ENCODE results near the gene CEMIP.

The CEMIP gene

DNA sequence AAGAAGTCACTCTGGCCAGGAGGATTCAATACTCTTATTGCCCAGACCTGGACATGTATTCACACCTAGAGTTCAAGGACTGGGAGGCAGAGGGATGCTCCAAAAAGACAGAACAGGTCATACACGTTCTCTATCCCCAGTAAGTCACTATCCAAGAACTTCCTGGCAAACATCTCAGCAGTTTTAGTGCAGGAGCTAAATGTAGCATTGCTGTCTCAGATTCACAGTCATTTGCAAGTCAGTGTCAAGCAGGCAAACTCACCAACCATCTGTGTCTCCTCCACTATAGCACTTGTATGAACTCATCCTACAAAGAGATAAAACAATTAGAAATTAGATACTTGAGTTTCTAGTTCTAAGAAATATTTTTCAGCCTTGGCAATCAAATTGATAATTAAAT lies 45.7 kb upstream of the CEMIP start (continued):
- TF ChIP-seq, protein P1, sequence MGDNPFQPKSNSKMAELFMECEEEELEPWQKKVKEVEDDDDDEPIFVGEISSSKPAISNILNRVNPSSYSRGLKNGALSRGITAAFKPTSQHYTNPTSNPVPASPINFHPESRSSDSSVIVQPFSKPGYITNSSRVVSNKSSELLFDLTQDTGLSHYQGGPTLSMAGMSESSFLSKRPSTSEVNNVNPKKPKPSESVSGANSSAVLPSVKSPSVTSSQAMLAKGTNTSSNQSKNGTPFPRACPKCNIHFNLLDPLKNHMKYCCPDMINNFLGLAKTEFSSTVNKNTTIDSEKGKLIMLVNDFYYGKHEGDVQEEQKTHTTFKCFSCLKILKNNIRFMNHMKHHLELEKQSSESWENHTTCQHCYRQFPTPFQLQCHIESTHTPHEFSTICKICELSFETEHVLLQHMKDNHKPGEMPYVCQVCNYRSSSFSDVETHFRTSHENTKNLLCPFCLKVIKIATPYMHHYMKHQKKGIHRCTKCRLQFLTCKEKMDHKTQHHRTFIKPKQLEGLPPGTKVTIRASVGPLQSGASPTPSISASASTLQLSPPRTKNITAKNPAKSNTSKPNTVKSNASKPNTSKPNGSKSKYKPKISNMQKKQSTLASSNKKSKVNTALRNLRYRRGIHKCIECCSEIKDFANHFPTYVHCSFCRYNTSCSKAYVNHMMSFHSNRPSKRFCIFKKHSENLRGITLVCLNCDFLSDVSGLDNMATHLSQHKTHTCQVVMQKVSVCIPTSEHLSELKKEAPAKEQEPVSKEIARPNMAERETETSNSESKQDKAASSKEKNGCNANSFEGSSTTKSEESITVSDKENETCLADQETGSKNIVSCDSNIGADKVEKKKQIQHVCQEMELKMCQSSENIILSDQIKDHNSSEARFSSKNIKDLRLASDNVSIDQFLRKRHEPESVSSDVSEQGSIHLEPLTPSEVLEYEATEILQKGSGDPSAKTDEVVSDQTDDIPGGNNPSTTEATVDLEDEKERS (tag by site-specific recombination; IDR thresholded peaks at IDR 0.05) = no peak
- TF ChIP-seq, protein P2, sequence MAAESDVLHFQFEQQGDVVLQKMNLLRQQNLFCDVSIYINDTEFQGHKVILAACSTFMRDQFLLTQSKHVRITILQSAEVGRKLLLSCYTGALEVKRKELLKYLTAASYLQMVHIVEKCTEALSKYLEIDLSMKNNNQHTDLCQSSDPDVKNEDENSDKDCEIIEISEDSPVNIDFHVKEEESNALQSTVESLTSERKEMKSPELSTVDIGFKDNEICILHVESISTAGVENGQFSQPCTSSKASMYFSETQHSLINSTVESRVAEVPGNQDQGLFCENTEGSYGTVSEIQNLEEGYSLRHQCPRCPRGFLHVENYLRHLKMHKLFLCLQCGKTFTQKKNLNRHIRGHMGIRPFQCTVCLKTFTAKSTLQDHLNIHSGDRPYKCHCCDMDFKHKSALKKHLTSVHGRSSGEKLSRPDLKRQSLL (tag by site-specific recombination; IDR thresholded peaks at IDR 0.05) = no peak
- no peak for TF ChIP-seq ZNF391 (tag by site-specific recombination; IDR thresholded peaks at IDR 0.05; ENCODE audit: borderline replicate concordance, low read depth)
- no peak for TF ChIP-seq MZF1 (tag by site-specific recombination; IDR thresholded peaks at IDR 0.05; ENCODE audit: borderline replicate concordance)
- no peak for TF ChIP-seq KLF8 (tag by site-specific recombination; IDR thresholded peaks at IDR 0.05)

DNA sequence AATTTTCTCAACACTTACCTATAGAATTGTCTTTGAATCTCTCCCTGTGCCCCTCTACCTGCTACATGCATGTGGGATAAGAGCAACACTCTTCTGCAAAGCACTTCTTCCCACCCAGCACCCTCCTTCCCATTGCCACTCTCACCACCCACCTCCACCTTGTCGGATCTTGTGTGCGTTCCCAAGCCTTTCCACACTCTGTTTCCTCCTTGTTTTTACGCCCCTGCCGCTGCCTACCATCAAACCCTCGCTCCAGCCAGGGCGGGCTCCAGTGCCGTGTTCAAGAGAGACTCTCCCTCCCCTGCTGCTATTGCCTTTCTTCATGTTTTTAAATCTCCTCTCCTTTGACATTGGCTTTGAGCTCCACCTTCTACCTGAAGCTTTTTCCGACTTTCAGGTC lies 43.8 kb upstream of the CEMIP start:
- POLR2A ChIA-PET = no interaction called here
- Histone ChIP-seq H3K9me3 (ENCODE audit: control insufficient read depth, insufficient read depth, low read depth, low read length) (no peaks in the 10 kb centered on the region; the same call in 1 of the 2 replicates), H3K4me3 (ENCODE audit: low read depth, low read length) (no peak overlapping the region), H3K4me1 (ENCODE audit: control insufficient read depth, insufficient read depth, low read length) (peaks cover 27% of the 10 kb centered on the region), H3K36me3 (ENCODE audit: control insufficient read depth in 2 of 2, insufficient read depth in 1 of 2, low read length in 2 of 2) (no peaks in the 10 kb centered on the region), H3K27ac (ENCODE audit: extremely low read depth, low read depth, low read length) (no peak overlapping the region)
- TF ChIP-seq, protein P3, sequence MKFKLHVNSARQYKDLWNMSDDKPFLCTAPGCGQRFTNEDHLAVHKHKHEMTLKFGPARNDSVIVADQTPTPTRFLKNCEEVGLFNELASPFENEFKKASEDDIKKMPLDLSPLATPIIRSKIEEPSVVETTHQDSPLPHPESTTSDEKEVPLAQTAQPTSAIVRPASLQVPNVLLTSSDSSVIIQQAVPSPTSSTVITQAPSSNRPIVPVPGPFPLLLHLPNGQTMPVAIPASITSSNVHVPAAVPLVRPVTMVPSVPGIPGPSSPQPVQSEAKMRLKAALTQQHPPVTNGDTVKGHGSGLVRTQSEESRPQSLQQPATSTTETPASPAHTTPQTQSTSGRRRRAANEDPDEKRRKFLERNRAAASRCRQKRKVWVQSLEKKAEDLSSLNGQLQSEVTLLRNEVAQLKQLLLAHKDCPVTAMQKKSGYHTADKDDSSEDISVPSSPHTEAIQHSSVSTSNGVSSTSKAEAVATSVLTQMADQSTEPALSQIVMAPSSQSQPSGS (tag by site-specific recombination; IDR thresholded peaks at IDR 0.05; ENCODE audit: low read depth) = no peak
- TF ChIP-seq ZNF792 (tag by site-specific recombination; IDR thresholded peaks at IDR 0.05) (no peak), ZNF660 (tag by site-specific recombination; IDR thresholded peaks at IDR 0.05) (no peak), MZF1 (tag by site-specific recombination; IDR thresholded peaks at IDR 0.05; ENCODE audit: borderline replicate concordance) (no peak), ZNF521 (tag by site-specific recombination; IDR thresholded peaks at IDR 0.05) (no peak), ZFHX2 (tag by site-specific recombination; conservative IDR thresholded peaks at IDR 0.05) (peak; percentile 41; the same call in 1 of the 2 replicates), EGR2 (tag by site-specific recombination; IDR thresholded peaks at IDR 0.05; ENCODE audit: low read depth) (peak; percentile 72), ZFP3 (tag by site-specific recombination; IDR thresholded peaks at IDR 0.05; ENCODE audit: low read depth) (no peak)
- TF ChIP-seq, protein P1 (tag by site-specific recombination; IDR thresholded peaks at IDR 0.05) = no peak
- CTCF ChIA-PET = interaction anchor here (0.7 to 1.2 kb wide), 2 partner anchors 218 to 531 kb away, joined by 4 to 5 read pairs; no protein-coding TSS in a partner anchor

DNA sequence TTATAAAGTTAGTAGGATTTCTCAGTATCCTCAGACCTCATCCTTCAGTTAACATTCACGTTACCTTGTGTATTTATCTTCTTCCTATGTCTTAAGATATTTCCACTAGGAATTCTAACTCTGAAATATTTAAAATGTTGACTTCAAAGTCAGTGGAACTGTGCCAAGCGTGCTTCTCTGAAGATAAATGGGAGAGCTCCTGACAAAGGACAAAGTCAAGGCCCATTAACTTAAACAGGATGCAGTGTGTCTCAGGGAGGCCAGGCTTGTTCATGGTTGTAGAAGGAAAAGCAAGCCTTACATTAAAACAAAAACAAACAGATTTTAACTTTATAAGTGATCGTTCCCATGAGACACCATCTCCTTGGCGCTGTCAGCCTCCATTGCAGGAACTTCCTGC lies 42.6 kb upstream of the CEMIP start:
- CTCF ChIA-PET = no interaction called here
- POLR2A ChIA-PET = no interaction called here
- Histone ChIP-seq H3K36me3 (ENCODE audit: control insufficient read depth in 2 of 2, insufficient read depth in 1 of 2, low read length in 2 of 2) (no peaks in the 10 kb centered on the region), H3K9me3 (ENCODE audit: control insufficient read depth, insufficient read depth, low read depth, low read length) (no peaks in the 10 kb centered on the region; the same call in 1 of the 2 replicates), H3K27ac (ENCODE audit: extremely low read depth, low read depth, low read length) (no peak overlapping the region), H3K4me3 (ENCODE audit: low read depth, low read length) (no peak overlapping the region), H3K4me1 (ENCODE audit: control insufficient read depth, insufficient read depth, low read length) (peaks cover 27% of the 10 kb centered on the region)
- TF ChIP-seq ZNF132 (tag by site-specific recombination; IDR thresholded peaks at IDR 0.05; ENCODE audit: borderline replicate concordance) (no peak), YY2 (tag by site-specific recombination; IDR thresholded peaks at IDR 0.05) (no peak), ZNF169 (tag by site-specific recombination; IDR thresholded peaks at IDR 0.05) (no peak), ZSCAN16 (tag by site-specific recombination; IDR thresholded peaks at IDR 0.05) (no peak), ZNF146 (tag by site-specific recombination; IDR thresholded peaks at IDR 0.05) (no peak), TCF7L2 (IDR thresholded peaks at IDR 0.05; ENCODE audit: borderline replicate concordance, low read depth, low read length) (no peak), ZNF2 (tag by site-specific recombination; IDR thresholded peaks at IDR 0.05) (no peak), BCL11A (tag by site-specific recombination; IDR thresholded peaks at IDR 0.05; ENCODE audit: low read depth) (no peak), KLF9 (tag by site-specific recombination; IDR thresholded peaks at IDR 0.05; ENCODE audit: low read depth) (no peak), ZNF785 (tag by site-specific recombination; IDR thresholded peaks at IDR 0.05) (no peak), ZEB2 (tag by site-specific recombination; IDR thresholded peaks at IDR 0.05) (no peak), ZBTB1 (tag by site-specific recombination; IDR thresholded peaks at IDR 0.05) (no peak)
- TF ChIP-seq, protein P4, sequence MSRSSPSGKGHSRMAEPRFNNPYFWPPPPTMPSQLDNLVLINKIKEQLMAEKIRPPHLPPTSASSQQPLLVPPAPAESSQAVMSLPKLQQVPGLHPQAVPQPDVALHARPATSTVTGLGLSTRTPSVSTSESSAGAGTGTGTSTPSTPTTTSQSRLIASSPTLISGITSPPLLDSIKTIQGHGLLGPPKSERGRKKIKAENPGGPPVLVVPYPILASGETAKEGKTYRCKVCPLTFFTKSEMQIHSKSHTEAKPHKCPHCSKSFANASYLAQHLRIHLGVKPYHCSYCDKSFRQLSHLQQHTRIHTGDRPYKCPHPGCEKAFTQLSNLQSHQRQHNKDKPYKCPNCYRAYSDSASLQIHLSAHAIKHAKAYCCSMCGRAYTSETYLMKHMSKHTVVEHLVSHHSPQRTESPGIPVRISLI (tag by site-specific recombination; IDR thresholded peaks at IDR 0.05) = no peak

Data from HEK293 (cell line).